Left hindlimb (tissue), 1 donor: Measurements from ENCODE around the gene APOBEC3B.
A peak's percentile ranks its signal among the peaks of the same experiment; 100 is the strongest.
"Not testable (repeated sequence)": the region's sequence is repeated elsewhere in the genome, so short reads cannot be mapped to it uniquely, and the experiment has no call there.

ENCODE experiments used
- DNase-seq: peaks from one replicate; pipeline ENCODE4 v3.0.0-alpha.2; 2018

APOBEC3B gene

DNA sequence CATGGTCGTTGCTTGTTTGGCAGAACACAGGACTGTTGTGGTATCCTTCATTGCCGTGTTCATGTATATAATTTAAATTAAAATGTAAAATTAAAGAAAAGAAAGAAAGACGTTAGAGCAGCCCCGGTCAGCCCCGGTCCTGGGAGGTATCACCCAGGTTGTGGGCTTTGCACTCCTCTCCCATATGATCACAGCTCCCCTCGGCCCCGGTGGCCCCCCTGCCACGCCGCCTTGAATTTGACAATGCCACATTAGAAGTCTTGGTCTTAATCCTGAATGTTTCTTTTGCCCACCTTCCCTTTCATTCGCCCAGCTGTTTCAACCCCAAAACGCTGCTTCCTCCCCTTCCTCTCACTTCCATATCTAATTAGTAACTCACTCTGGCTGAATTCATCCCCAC, 13.3 kb upstream of the APOBEC3B start:
- no peak for DNase-seq

- DNase-seq = peak; percentile 19
Measured at GRCh38 chr22:38970551-38970950, 11.6 kb upstream of the APOBEC3B start.

- peak; percentile 4 for DNase-seq
Measured at GRCh38 chr22:38971202-38971601, 10.9 kb upstream of the APOBEC3B start.

DNA sequence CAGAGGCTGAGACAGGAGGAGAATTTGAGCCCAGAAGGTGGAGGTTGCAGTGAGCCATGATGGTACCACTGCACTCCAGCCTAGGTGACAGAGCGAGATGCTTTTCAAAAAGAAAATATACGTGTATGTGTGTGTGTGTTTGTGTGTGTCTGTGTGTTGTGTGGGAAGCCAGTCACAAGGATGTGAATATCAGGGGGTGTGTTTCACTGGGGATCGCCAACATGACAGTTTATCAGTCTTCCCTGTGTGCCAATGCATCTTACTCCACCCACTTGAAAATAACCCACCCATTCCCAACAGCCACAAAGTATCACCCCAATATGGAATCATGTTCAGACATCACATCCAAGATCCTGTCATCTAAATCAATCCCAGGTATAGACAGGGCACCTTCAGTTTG, 10.4 kb upstream of the APOBEC3B start:
- peak; percentile 12 for DNase-seq

DNA sequence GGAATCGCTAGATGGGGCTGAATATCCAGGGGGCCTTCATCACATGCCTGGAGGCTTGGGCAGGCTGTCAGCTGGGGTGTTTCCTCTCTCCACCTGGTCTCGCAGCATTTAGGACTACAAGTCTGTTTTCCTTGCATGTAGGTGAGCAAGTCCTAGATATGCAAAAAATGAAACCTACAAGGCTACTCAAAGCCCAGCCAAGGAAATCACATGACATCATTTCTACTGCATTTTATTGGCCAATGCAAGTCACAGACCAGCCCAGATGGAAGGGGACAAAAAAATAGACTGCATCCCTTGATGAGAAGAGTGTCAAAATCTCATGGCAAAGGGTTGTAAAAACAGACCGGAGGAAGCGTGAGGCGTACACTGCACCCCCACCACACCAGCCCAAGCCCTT, 9.6 kb upstream of the APOBEC3B start:
- no peak for DNase-seq

- DNase-seq = peak; percentile 42
Measured at GRCh38 chr22:38973289-38974169, 8.6 kb upstream of the APOBEC3B start.

- DNase-seq = peak; percentile 10
Measured at GRCh38 chr22:38974170-38974825, 7.8 kb upstream of the APOBEC3B start.

- peak; percentile 3 for DNase-seq
Measured at GRCh38 chr22:38974826-38975175, 7.3 kb upstream of the APOBEC3B start.

DNA sequence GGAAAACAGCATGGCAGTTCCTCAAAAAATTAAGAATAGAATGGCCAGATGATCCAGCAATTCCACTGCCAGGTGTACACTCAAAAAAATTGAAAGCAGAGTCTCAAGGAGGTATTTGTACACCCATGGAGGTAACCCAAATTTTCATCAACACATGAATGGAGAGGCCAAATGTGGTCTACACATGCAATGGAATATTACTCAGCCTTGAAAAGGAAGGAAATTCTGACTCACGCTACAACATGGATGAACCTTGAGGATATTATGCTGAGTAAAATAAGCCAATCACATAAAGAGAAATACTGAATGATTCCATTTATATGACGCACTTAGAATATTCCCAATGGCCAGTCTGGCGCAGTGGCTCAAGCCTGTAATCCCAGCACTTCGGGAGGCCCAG, 4.9 kb upstream of the APOBEC3B start:
- DNase-seq = not testable (repeated sequence)

GRCh38 chr22:38980587-38980986, 1.6 kb upstream of the APOBEC3B start:
- not testable (repeated sequence) for DNase-seq

DNA sequence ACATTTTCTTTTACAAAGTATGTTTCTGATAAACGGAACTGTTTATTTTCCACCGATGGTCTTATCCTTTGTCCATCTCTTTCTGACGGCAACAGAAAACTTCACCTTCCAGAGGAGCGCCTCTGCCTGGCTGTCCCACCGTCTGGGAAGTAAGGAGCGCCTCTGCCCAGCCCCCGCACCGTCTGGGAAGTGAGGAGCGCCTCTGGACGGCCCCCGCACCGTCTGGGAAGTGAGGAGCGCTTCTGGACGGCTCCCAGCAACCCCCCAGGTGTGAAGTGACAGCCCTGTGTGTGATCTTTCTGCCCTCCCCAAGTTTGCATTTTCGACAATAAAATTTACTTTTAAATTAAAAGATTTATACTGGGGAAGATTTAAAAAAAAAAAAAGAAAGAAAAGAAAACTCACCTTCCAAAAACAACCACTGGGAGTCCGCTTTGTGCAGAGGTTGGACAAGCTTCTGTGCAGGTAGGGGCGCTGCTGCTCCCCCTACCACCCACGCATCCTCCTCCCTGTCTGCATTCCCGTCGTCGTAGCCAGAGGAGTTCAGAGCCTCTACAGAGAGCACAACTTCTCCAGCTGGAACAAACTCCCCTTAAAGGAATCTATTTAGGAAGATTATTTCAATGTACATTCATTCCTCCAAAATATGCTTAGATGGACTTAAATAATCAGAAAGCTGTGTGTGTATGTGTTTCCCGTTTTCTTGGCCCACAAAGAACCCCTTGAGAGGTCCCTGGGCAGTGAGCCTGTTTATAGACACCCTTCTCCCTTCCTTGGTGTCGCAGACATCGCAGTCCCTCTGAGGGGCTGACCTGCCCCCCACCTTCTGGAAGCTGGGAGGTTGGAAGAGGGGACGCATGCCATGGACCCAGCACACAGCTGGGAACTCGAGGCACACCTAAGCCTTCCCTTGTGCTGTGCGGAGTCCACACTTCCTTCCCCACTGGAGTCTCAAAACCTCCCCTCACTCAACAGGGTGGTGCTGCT, 849 bp upstream of the APOBEC3B start:
- peak; percentile 70 for DNase-seq

GRCh38 chr22:38984224-38984623, 2.1 kb downstream of the APOBEC3B start:
- no peak for DNase-seq

- not testable (repeated sequence) for DNase-seq
Measured at GRCh38 chr22:38984784-38985757, 2.9 kb downstream of the APOBEC3B start.

DNA sequence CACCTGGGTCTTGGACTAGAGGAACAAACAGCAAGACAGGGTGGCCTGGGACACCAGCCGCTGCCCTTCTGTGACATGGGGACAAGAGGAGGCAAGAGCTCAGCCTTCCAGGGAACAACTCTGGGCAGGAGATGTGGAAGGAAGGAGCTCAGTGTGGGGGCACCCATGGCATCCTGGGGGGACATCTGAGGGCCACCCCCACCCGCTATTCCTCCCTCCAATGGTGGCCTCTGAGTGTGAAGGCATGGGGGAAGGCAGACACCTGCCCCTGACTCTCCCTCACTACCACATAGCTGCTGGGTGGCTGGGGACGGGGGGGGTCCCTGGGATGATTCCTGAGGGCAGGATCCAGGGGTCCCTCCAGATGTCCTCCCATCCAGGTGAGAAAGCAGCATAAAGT, 4.5 kb downstream of the APOBEC3B start:
- DNase-seq = no peak

- no peak for DNase-seq
Measured at GRCh38 chr22:38987171-38987895, 5.2 kb downstream of the APOBEC3B start.

- no peak for DNase-seq
Measured at GRCh38 chr22:38989466-38989865, 7.3 kb downstream of the APOBEC3B start.

DNA sequence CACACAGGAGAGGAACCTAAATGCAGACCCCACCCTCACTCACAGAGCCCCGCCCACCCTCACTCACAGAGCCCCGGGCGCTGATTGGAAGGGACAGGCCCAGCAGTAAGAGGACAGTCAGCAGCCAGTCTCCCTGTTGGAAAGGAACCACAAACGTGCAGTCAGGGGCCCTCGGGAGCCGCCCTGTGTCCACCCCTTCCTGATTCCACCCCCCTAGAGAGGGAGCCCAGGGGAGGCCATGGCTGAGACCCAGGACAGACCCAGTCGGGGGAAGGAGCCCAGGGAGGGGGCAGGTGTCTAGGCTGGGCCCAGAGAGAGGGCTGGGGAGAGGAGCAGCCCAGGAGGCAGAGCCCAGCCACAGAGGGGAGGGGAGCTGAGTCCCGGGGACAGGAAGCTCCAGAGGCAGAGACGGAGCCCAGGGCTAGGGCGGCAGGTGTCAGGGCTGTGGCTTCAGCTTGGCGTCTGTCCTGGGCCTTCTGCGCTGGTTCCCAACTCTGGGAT, 10.8 kb downstream of the APOBEC3B start:
- not testable (repeated sequence) for DNase-seq

- DNase-seq = no peak
Measured at GRCh38 chr22:38996105-38996504, 14.0 kb downstream of the APOBEC3B start.

DNA sequence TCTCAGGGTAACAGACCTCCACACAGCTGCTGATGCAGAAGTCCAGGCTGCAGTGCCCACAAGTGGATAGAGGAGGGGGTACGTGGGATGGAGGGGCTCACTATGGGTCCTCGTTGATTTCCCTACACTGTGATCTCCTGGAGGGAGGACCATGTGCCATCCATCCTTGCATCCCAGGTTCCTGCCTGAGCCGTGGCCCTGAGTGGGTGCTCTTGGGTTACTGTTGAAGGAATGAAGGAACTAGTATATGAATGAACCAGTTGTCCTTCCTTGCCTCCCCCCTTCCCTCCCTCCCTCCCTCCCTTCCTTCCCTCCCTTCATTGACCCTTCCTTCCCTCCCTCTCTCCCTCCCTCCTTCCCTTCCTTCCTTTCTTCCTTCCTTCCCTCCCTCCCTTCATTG, 15.4 kb downstream of the APOBEC3B start:
- no peak for DNase-seq

DNA sequence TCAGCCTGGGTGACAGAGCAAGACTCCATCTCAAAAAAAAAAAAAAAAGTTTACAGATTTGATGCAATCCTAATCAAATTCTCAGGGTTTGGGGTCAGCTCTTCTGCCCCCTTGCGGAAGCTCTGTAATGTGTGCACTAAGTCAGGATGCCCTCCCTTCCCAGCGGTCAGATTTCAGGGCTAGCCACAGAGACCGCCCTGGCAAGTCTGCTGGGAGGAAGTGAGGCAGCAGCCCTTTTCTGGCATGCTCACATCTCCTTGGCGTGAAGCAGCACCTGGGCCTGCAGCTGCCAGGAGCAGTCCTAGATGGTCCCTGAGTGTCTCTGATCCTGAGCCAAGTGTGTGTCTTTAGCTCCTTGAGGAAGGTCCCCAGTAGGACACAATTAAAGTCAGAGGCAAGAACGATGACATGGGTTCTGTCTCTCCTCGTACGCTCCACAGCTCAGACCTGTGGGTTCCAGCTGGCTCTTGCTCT, 21.1 kb downstream of the APOBEC3B start:
- DNase-seq = peak; percentile 77

GRCh38 chr22:39007177-39007576, 25.0 kb downstream of the APOBEC3B start:
- no peak for DNase-seq
